ENCODE measurements around the gene AUTS2. TPM values are rescaled to one million over a fixed set of nuclear protein-coding genes. Genes with fewer than 3 reads are reported as not detected.

The AUTS2 gene
- polyA plus RNA-seq, 1 donor (not counting 4 experiments of a cell fraction or from before 2014, with no cell fraction given) = 4.7 TPM

- DNase-seq (ENCODE audit: low read depth, low spot score) (no peak), FAIRE-seq (no peak)
- H2AFZ ChIP-seq (ENCODE audit: control insufficient read depth, low read length) = no peak overlapping the region
- no peak overlapping the region for H3K4me2 ChIP-seq (ENCODE audit: control insufficient read depth, extremely low read depth, insufficient read depth, low read depth, low read length)
- H3K9ac ChIP-seq (ENCODE audit: control insufficient read depth, extremely low read depth, insufficient read depth, low read length) = no peak overlapping the region
- H3K9me1 ChIP-seq (ENCODE audit: control insufficient read depth, extremely low read depth, insufficient read depth, low read length) = no peaks in the 10 kb centered on the region
- no peak overlapping the region for H3K4me3 ChIP-seq (ENCODE audit: control insufficient read depth in 2 of 3, extremely low read depth in 1 of 3, insufficient read depth in 2 of 3, low read depth in 1 of 3, low read length in 3 of 3)
- H3K4me1 ChIP-seq (ENCODE audit: control insufficient read depth, extremely low read depth, insufficient read depth, low read length) = peaks cover 10% of the 10 kb centered on the region
- dilution Hi-C loops (cut with MboI; ENCODE audit: extremely low pct_ligation_motif_present, low sequenced_read_pairs) = no loop called here
- no peaks in the 10 kb centered on the region for H3K9me3 ChIP-seq (ENCODE audit: control insufficient read depth, low read depth, low read length)
- H3K27ac ChIP-seq (ENCODE audit: control insufficient read depth, insufficient read depth, low read length) = no peak overlapping the region
- H3K36me3 ChIP-seq (ENCODE audit: control insufficient read depth in 2 of 2, extremely low read depth in 1 of 2, insufficient read depth in 2 of 2, low read length in 2 of 2) = no peaks in the 10 kb centered on the region
- H4K20me1 ChIP-seq (ENCODE audit: control insufficient read depth, extremely low read depth, insufficient read depth, low read length) = no peaks in the 10 kb centered on the region
- H3K79me2 ChIP-seq (ENCODE audit: control insufficient read depth, insufficient read depth, low read length) = no peaks in the 10 kb centered on the region
- H3K27me3 ChIP-seq (ENCODE audit: control insufficient read depth, extremely low read depth, insufficient read depth, low read length) = no peaks in the 10 kb centered on the region
- TF ChIP-seq, protein P1, sequence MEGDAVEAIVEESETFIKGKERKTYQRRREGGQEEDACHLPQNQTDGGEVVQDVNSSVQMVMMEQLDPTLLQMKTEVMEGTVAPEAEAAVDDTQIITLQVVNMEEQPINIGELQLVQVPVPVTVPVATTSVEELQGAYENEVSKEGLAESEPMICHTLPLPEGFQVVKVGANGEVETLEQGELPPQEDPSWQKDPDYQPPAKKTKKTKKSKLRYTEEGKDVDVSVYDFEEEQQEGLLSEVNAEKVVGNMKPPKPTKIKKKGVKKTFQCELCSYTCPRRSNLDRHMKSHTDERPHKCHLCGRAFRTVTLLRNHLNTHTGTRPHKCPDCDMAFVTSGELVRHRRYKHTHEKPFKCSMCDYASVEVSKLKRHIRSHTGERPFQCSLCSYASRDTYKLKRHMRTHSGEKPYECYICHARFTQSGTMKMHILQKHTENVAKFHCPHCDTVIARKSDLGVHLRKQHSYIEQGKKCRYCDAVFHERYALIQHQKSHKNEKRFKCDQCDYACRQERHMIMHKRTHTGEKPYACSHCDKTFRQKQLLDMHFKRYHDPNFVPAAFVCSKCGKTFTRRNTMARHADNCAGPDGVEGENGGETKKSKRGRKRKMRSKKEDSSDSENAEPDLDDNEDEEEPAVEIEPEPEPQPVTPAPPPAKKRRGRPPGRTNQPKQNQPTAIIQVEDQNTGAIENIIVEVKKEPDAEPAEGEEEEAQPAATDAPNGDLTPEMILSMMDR (optimal IDR thresholded peaks at IDR 0.05 in 1 of 3, IDR thresholded peaks at IDR 0.05 in 1 of 3, conservative IDR thresholded peaks at IDR 0.05 in 1 of 3; ENCODE audit: extremely low read depth in 1 of 3, insufficient read depth in 2 of 3, low read length in 3 of 3) = no peak
- TF ChIP-seq EZH2 (IDR thresholded peaks at IDR 0.05; ENCODE audit: low read length) = no peak
These were observed 151.2 kb downstream of the AUTS2 start for GRCh38 chr7:69749372-69749979.

GRCh38 chr7:69749994-69750393, 151.7 kb downstream of the AUTS2 start:
- TF ChIP-seq, protein P1 (optimal IDR thresholded peaks at IDR 0.05 in 1 of 3, IDR thresholded peaks at IDR 0.05 in 1 of 3, conservative IDR thresholded peaks at IDR 0.05 in 1 of 3; ENCODE audit: extremely low read depth in 1 of 3, insufficient read depth in 2 of 3, low read length in 3 of 3) = no peak
- TF ChIP-seq EZH2 (IDR thresholded peaks at IDR 0.05; ENCODE audit: low read length) = no peak
- H3K4me3 ChIP-seq (ENCODE audit: control insufficient read depth in 2 of 3, extremely low read depth in 1 of 3, insufficient read depth in 2 of 3, low read depth in 1 of 3, low read length in 3 of 3) = no peak overlapping the region
- no peak overlapping the region for H3K4me2 ChIP-seq (ENCODE audit: control insufficient read depth, extremely low read depth, insufficient read depth, low read depth, low read length)
- no peak overlapping the region for H3K9ac ChIP-seq (ENCODE audit: control insufficient read depth, extremely low read depth, insufficient read depth, low read length)
- H4K20me1 ChIP-seq (ENCODE audit: control insufficient read depth, extremely low read depth, insufficient read depth, low read length) = no peaks in the 10 kb centered on the region
- H3K79me2 ChIP-seq (ENCODE audit: control insufficient read depth, insufficient read depth, low read length) = no peaks in the 10 kb centered on the region
- H3K4me1 ChIP-seq (ENCODE audit: control insufficient read depth, extremely low read depth, insufficient read depth, low read length) = peaks cover 10% of the 10 kb centered on the region
- dilution Hi-C loops (cut with MboI; ENCODE audit: extremely low pct_ligation_motif_present, low sequenced_read_pairs) = no loop called here
- FAIRE-seq (no peak), DNase-seq (ENCODE audit: low read depth, low spot score) (no peak)
- H3K9me1 ChIP-seq (ENCODE audit: control insufficient read depth, extremely low read depth, insufficient read depth, low read length) = no peaks in the 10 kb centered on the region
- no peaks in the 10 kb centered on the region for H3K36me3 ChIP-seq (ENCODE audit: control insufficient read depth in 2 of 2, extremely low read depth in 1 of 2, insufficient read depth in 2 of 2, low read length in 2 of 2)
- H3K27ac ChIP-seq (ENCODE audit: control insufficient read depth, insufficient read depth, low read length) = no peak overlapping the region
- no peaks in the 10 kb centered on the region for H3K27me3 ChIP-seq (ENCODE audit: control insufficient read depth, extremely low read depth, insufficient read depth, low read length)
- no peaks in the 10 kb centered on the region for H3K9me3 ChIP-seq (ENCODE audit: control insufficient read depth, low read depth, low read length)
- no peak overlapping the region for H2AFZ ChIP-seq (ENCODE audit: control insufficient read depth, low read length)
